ENCODE data around the gene PGGHG.
"Not testable (repeated sequence)": the region's sequence is repeated elsewhere in the genome, so short reads cannot be mapped to it uniquely, and the experiment has no call there.

Gene PGGHG

DNA sequence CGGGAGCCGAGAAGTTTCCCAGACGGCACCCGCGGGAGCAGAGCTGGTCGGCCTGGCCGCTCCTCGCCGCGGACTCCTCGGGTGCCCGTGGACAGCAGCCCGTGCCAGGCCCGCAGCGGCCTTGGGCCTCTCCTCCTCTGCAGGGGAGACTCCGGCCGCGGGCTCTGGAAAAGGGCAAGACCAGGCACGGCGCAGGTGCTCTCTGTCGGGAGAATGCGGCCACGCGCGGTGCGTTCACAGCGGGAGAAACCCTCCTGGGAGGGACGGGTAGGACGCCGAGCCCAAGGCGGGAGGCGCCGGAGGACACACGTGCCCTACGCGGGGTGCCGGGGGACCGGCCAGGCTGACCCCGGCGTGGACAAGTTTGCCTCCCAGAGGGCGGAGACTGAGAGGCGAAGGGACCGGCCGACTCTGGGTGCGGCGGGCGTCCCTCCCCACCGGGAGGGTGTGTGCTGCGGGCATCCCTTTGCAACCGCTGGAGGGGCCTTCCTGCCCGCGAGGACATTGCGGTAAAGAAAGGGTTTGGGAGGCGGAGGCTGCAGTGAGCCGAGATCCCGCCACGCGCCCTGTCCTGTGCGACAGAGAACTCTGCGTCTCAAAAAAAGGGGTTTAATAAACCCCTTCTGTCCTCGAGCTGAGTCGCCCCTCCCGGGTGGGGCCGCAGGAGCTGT lies 27.2 kb downstream of the PGGHG start:
- DNase-seq = no peak

DNA sequence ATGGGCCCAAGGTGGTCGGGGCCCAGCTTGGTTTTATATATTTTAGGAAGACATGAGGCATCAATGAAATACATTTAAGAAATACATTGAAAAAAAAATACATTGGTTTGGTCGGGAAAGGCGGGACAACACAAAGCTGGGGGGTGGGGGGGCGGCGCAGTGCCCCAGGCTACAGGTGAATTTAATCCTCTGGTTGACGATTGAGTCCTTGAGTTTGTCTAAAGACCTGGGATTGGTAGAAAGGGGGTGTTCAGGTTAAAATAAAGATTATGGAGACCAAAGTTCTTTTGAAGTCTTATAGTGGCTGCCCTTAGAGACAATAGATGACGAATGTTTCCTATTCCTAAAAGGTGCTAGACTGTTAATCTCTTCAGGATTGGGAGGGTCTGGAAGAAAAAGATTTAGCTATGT lies 28.0 kb downstream of the PGGHG start:
- DNase-seq = no peak

DNA sequence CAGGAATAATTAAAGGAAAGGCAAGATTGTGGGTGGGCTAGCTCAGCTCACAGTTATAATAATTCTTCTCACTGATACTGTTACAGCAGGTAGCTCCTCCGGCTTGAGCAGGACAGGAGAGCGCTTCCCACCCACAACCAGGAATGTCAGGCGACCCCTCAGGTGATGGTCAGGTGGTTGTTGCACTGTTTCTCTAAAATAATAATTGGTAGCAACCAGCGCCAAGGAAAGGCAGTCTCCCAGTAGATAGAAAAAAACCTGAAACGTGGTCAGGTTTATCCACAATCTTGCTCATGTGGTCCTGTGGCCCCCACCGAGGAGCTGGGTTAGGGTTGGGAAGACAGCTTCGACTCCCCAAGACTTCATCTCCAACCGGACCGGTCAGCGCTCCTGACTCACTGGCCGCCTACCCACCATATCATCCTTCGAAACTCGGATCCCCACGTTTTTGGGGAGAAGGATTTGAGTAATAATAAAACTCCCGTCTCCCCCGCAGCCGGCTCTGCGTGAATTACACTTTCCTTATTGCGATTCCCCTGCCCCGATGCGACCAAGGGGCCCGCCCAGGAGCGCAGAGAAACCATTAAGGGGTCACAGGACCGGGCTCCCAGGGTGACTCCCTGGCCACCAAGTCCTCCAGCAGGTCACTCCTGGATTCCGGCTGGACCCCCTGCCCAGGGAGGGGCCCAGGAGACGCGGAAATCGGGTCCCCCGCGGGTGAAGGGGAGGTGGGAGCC lies 28.9 kb downstream of the PGGHG start:
- not testable (repeated sequence) for DNase-seq

GRCh38 chr11:318405-319120 lies 29.6 kb downstream of the PGGHG start:
- not testable (repeated sequence) for DNase-seq

GRCh38 chr11:319121-319887 lies 30.4 kb downstream of the PGGHG start:
- DNase-seq = not testable (repeated sequence)

- not testable (repeated sequence) for DNase-seq
Measured at GRCh38 chr11:319888-320273, 31.0 kb downstream of the PGGHG start.

- no peak for DNase-seq
Measured at GRCh38 chr11:324156-324555, 35.2 kb downstream of the PGGHG start.

DNA sequence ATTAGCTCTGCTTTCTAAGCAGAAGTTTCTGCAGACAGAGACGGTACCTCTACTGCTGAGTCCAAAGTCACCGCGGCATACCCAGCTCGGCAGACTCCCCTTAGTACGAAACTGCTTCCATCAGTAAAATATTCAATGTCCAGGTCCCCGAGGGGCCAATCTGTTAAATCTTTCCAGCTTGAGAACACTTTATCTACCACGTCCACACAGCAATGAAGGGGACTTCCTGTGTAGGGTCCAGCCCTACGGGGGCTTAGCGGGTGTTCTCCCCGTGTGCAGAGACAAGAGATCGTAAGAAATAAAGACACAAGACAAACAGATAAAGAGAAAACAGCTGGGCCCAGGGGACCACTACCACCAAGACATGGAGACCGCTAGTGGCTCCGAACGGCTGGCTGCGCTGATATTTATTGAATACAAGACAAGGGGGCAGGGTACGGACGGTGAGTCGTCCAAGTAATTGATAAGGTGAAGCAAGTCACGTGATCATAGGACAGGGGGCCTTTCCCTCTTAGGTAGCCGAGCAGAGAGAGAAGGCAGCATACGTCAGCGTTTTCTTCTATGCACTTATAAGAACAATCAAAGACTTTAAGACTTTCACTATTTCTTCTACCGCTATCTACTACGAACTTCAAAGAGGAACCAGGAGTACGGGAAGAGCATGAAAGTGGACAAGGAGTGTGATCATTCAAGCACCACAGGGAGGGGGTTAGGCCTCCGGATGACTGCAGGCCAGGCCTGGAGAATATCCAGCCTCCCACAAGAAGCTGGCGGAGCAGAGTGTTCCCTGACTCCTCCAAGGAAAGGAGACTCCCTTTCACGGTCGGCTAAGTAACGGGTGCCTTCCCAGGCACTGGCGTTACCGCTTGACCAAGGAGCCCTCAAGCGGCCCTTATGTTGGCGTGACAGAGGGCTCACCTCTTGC lies 35.9 kb downstream of the PGGHG start:
- DNase-seq = not testable (repeated sequence)

GRCh38 chr11:325796-326591 lies 37.1 kb downstream of the PGGHG start:
- no peak for DNase-seq

- DNase-seq = no peak
Measured at GRCh38 chr11:326592-326841, 37.6 kb downstream of the PGGHG start.

DNA sequence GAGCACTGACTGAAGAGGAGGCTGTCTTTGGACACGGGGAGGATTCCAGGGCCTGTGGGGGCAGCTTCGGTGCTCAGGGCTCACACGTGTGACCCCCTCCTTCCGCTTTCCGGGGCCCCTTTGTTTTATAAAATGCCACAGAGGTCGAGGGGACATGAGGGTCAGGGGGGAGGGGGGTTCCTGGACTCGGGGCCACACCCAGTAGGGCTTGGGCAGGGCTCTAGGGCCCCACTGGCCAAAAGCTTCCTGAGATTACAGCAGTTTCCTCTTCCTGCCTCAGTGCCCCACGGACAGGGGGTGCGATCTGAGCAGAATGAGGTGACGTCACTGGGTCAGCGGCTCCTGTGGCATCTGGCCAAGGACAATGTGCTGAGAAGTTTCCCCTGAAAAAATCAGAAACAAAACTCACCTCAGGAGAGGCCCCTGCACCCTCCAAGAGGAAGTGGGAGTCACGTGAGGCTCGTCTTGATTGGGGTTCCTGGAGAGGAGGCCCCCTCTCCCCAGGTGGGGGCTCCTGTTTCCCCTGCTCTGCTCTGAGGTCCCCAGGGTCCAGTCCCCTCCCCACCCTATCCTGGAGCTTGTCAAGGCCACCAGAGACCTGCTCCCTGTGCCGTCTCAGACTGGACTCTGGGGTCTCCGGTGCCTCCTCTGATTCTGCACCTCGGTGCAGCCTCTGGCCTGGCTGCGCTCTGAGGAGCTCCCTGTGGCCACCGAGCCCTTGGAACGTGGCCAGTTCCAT lies 38.1 kb downstream of the PGGHG start:
- no peak for DNase-seq

- DNase-seq = no peak
Measured at GRCh38 chr11:327581-327923, 38.6 kb downstream of the PGGHG start.

DNA sequence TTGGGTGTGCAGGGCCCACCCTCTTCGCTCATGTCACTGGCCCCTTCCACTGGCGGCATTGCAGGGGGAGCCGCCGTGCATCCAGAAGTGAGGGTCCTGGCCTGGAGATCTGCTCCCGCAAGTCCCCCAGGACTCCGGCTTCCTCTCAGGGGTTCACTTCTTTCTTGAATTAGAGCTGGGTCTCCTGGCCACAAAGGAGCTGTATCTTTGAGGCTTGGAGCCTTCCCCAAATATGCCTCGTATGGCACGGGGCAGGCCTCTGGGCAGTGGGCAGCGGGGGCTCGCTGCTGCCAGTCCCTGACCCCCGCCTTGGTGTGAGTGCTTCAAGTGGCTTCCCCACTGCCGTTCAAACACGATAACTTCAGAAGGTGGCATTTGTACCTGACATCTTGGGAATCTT lies 39.1 kb downstream of the PGGHG start:
- DNase-seq = no peak

GRCh38 chr11:328516-329100 lies 39.7 kb downstream of the PGGHG start:
- not testable (repeated sequence) for DNase-seq

DNA sequence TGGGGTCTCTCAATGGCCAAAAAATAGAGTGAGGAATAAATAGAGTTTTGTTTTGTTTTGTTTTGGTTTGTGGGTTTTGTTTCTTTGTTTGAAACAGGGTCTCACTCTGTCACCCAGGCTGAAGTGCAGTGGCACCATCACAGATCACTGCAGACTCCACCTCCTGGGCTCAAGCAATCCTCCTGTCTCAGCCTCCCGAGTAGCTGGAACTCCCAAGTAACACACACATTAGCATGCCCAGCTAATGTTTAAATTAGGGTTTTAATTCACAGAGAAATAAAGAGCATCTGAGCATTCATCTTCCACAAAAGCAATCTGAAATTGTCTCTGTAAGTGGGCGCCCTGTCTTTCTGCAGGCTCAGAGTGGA lies 40.9 kb downstream of the PGGHG start:
- no peak for DNase-seq

- DNase-seq = no peak
Measured at GRCh38 chr11:330307-330693, 41.4 kb downstream of the PGGHG start.

DNA sequence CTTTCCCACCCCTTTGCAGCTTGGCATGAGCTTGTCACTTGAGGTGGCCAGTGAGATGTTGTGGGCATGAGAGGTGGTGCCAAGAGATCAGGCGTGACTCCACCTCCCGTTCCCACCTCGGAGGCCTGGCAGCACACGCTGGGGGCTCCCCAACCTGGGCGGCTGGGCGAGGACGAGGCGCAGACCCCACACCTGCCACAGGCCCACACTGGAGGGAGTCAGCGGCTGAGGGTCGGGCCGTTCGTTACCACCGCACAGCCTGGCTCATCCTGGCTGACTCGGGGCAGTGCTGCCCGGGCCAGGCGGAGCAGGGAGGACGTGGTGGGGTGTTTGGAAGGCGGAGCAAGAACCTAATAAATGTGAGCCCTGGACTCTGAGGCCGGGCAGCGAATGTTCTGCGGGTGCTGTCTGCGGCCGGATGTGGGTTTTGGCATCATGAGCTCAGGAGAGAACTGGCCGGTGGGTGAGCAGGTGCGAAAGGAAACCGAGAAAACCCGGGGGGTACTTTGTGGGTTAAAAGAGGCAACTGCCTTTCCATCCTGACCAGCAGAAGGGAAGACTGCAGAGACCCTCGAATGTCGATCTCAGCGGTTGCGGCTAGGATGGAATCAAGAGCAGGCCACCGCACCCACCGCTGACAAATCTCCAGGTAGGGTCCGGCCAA lies 41.9 kb downstream of the PGGHG start:
- no peak for DNase-seq

DNA sequence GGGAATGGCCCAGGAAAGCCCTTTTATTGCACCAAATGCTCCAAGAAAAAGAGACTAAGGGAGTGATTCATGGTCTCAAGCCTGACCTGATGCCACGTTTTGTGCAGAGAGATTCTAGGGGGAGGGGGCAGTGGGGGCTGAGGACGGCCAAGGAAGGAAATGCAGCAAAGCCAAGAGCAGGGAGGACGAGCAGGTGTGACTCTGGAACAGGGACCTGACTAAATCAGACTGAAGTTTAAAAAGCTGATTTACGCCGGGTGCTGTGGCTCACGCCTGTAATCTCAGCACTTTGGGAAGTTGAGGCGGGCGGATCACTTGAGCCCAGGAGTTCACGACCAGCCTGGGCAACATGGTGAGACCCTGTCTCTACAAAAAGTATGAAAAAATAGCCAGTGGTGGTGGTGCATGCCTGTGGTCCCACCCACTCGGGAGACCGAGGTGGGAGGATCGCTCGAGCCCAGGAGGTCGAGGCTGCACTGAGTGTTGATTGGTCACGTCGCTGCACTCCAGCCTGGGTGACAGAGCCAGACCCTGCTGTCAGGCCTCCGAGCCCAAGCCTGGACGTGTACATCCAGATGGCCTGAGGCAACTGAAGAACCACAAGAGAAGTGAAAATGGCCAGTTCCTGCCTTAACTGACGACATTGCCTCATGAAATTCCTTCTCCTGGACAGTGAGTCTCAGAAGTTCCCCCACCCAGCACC lies 42.6 kb downstream of the PGGHG start:
- no peak for DNase-seq

Measured in cerebellar nuclear complex (tissue), 1 donor.